ENCODE measurements around the gene CNNM3.

CNNM3 gene

DNA sequence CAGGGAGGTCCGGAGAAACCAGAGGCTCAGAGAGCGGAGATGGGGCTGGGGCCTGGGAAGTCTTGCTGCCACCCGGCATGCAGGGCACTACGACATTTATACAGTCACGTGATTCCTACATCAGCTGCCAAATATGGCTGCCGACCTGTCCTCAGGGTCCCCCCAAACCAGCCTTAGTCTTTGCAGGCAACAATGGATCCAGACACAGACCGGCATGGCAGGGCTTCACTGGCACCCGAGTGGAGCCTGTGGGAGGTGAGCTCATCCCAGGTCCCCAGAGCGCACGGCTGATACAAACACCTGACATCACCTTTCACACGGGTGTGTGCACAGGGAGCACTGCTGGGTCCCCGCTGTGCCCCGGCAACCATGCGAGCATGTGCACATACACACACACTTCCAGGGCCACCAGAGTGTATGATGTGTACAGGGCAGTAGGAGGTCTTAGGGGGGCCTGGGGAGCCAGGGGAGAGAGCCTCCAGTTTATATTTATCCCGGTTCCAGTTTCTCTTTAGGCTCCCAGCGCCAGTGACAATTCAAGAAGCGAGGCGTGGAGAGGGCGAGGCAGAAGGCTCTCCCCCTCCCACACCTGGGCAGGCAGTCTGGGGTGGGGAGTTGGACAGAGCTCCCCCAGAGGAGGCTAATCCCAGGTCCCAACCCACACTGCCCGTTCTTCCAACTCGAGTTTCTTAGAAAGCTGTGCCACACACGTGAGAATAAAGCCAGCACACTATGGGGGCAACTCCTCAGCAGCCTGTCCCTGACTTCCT, 51.1 kb downstream of the CNNM3 start:
- H3K4me3 ChIP-seq (ENCODE audit: low read depth, low read length), result peak overlapping the region; percentile 73
- H3K27me3 ChIP-seq (ENCODE audit: control insufficient read depth, insufficient read depth, low read length), result peaks cover 5% of the 10 kb centered on the region
- peak overlapping the region; percentile 99; the same call in 1 of the 2 replicates for H3K27ac ChIP-seq (ENCODE audit: low read depth, low read length)
- peaks cover 18% of the 10 kb centered on the region for H3K4me1 ChIP-seq (ENCODE audit: control insufficient read depth, insufficient read depth, low read length)
- H3K36me3 ChIP-seq (ENCODE audit: control insufficient read depth, insufficient read depth, low read length), result peaks cover 51% of the 10 kb centered on the region
- H3K9me3 ChIP-seq (ENCODE audit: control insufficient read depth, insufficient read depth, low read depth, low read length), result no peaks in the 10 kb centered on the region
- peak overlapping the region; percentile 92 for H3K9ac ChIP-seq (ENCODE audit: low read length)

DNA sequence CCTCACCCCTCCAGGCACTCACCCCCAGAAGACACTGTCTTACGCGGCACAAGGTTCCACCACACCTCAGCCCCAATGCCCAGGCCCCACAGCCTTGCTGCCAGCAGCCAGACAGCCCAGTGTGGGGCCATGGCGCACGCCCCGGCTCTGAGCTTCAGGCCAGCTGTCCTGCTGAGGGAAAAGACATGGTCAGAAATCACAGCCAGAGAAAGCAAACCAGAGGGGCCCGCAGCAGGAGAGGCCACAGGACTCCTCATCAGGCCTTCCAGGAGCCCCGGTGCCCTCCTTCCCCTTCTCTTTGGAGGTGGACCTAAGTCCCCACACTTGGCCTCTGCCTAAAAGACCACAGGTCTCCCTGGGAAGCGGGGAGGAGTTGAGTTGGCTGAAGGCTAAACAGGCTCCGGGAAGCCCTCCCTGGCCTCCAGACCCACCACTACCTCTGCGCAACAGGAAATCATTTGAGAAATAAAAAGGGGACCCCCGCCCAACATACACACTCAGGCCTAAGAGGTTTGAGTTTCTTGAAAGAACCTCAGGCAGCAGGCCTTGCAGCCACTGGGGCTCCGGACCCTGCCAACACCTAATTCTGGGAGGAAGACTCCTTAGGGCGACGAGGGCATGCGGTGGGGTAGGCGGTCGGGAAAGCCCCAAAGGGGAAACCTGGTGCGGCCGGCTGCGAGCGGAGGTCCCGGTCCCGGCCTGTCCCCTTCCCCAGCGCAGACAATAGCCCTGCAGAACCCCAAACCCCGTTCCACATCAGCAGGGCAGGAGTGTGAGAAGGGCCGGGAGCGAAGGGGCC, 51.9 kb downstream of the CNNM3 start:
- no peaks in the 10 kb centered on the region for H3K9me3 ChIP-seq (ENCODE audit: control insufficient read depth, insufficient read depth, low read depth, low read length)
- H3K27ac ChIP-seq (ENCODE audit: low read depth, low read length), result peak overlapping the region; percentile 99
- peaks cover 48% of the 10 kb centered on the region for H3K36me3 ChIP-seq (ENCODE audit: control insufficient read depth, insufficient read depth, low read length)
- H3K9ac ChIP-seq (ENCODE audit: low read length), result peak overlapping the region; percentile 92
- H3K4me3 ChIP-seq (ENCODE audit: low read depth, low read length), result peak overlapping the region; percentile 73
- peaks cover 23% of the 10 kb centered on the region for H3K4me1 ChIP-seq (ENCODE audit: control insufficient read depth, insufficient read depth, low read length)
- H3K27me3 ChIP-seq (ENCODE audit: control insufficient read depth, insufficient read depth, low read length), result peaks cover 5% of the 10 kb centered on the region

DNA sequence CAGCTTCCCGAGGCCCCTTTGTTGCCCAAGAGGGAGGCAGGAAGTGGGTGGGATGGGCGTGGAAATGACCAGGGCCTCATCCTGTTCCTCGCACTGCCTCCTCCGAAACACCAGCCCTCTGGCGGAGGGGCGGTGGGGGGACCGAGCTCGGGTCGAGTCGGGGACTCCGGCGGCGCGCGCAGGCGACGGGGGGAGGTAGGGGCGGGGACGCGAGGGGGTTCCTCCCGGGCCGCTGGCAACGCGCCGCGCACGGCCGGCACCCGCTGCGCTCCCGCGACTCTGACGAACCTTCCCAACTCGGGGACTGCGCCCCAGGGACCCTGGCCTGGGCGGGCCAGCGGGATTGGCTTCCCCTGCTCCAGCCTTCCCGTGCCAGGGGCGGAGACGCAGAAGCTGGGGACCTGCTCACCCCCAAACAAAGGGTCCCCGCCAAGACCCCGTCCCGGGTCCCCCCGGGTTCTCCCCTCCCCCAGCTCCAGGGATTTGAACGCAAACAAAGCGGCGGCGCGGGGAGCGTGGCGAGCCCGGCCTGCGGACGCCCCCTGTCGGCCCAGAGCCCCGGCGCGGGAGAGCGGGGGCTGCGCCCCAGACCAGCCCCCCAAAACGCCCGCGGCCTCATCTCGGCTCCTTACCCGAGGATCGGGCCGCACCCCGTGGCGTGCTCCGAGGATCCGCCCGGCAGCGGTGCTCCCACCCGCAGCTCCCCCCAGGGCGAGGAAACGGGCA, 52.6 kb downstream of the CNNM3 start:
- Histone ChIP-seq H3K4me3 (ENCODE audit: low read depth, low read length) (peak overlapping the region; percentile 73), H3K27ac (ENCODE audit: low read depth, low read length) (peak overlapping the region; percentile 99), H3K9me3 (ENCODE audit: control insufficient read depth, insufficient read depth, low read depth, low read length) (no peaks in the 10 kb centered on the region), H3K27me3 (ENCODE audit: control insufficient read depth, insufficient read depth, low read length) (peaks cover 5% of the 10 kb centered on the region), H3K4me1 (ENCODE audit: control insufficient read depth, insufficient read depth, low read length) (peaks cover 31% of the 10 kb centered on the region), H3K36me3 (ENCODE audit: control insufficient read depth, insufficient read depth, low read length) (peaks cover 41% of the 10 kb centered on the region), H3K9ac (ENCODE audit: low read length) (peak overlapping the region; percentile 93)

DNA sequence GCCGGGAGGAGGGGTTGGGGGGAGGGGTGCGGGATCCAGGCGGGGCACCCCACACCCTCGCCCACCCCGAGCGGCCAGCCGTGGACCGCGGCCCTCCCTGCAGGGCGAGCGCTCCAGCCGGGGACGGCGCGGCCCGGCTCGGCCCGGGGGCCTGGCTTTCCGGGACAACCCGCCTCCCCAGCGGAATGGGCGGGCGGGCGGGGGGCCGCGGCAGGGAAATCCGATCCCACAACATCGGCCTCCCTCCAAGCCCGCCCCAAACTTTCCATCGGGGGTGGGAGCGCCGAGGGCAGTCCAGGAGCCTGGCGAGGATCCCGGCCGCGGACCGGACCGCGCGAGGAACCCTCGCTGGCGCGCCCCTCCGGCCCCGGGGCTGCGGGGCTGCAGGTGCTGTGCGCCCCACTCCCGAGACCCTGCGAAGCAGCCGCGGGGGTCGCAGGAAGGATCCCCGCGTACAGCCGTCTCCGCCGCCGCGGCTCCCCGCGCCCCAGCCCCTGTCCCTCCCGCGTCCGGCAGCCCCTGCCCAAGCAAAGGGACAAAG, 53.3 kb downstream of the CNNM3 start:
- H3K9ac ChIP-seq (ENCODE audit: low read length), result peak overlapping the region; percentile 93
- peaks cover 37% of the 10 kb centered on the region for H3K4me1 ChIP-seq (ENCODE audit: control insufficient read depth, insufficient read depth, low read length)
- peak overlapping the region; percentile 73 for H3K4me3 ChIP-seq (ENCODE audit: low read depth, low read length)
- H3K9me3 ChIP-seq (ENCODE audit: control insufficient read depth, insufficient read depth, low read depth, low read length), result no peaks in the 10 kb centered on the region
- H3K27ac ChIP-seq (ENCODE audit: low read depth, low read length), result peak overlapping the region; percentile 99
- H3K27me3 ChIP-seq (ENCODE audit: control insufficient read depth, insufficient read depth, low read length), result peaks cover 5% of the 10 kb centered on the region
- H3K36me3 ChIP-seq (ENCODE audit: control insufficient read depth, insufficient read depth, low read length), result peaks cover 34% of the 10 kb centered on the region

DNA sequence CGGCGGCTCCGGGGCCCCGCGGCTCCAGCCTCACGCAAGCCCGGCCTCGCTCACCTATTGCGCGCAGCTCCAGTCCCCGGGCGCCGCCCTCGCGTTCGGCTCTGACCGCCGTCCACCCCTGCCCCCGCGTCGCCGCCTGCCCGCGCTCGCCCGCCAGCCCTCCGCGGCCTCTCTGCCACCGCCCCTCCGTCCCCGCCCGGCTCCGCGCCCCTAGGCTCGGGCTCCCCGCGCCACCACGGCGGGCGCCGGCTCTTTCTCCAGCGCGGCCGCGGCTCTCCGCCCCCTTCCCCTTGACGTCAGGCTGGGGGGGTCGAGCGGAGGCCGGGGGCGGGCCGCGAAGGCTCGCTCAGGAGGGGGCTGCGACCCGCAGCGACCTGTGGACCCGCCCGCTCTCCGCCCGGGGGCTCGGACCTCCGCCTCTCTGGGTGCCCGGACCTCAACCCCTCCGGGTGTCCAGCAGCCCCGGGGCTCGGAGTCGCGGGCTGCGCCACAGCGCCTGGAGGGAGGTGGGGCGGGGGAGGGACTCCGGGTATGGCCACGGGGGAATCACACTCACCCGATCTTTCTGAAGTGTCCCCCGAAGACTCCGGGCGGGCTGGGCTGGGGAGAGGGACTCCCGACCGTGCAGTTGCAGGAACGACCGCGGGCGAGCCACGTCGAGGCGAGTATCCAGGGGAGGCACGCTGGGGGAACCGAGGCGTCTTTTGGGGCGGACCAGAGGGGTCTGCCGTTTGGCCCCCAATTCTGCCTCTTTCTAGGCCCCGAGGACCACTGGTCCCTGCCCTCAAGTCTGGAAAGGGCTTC, 54.0 kb downstream of the CNNM3 start, which contains the start of gene SEMA4C:
SEMA4C (minus strand) TSS at position 259 of the 804 bp plus-strand sequence. CDS start 2,194 bp downstream, outside the sequence.
- peak within 1 kb of the TSS; percentile 93 for H3K9ac ChIP-seq (ENCODE audit: low read length)
- peak within 1 kb of the TSS; percentile 99 for H3K27ac ChIP-seq (ENCODE audit: low read depth, low read length)
- H3K9me3 ChIP-seq (ENCODE audit: control insufficient read depth, insufficient read depth, low read depth, low read length), result no peaks in the 10 kb centered on the region
- peaks cover 27% of the 10 kb centered on the region for H3K36me3 ChIP-seq (ENCODE audit: control insufficient read depth, insufficient read depth, low read length)
- peaks cover 44% of the 10 kb centered on the region for H3K4me1 ChIP-seq (ENCODE audit: control insufficient read depth, insufficient read depth, low read length)
- peaks cover 5% of the 10 kb centered on the region for H3K27me3 ChIP-seq (ENCODE audit: control insufficient read depth, insufficient read depth, low read length)
- peak within 1 kb of the TSS; percentile 73 for H3K4me3 ChIP-seq (ENCODE audit: low read depth, low read length)

DNA sequence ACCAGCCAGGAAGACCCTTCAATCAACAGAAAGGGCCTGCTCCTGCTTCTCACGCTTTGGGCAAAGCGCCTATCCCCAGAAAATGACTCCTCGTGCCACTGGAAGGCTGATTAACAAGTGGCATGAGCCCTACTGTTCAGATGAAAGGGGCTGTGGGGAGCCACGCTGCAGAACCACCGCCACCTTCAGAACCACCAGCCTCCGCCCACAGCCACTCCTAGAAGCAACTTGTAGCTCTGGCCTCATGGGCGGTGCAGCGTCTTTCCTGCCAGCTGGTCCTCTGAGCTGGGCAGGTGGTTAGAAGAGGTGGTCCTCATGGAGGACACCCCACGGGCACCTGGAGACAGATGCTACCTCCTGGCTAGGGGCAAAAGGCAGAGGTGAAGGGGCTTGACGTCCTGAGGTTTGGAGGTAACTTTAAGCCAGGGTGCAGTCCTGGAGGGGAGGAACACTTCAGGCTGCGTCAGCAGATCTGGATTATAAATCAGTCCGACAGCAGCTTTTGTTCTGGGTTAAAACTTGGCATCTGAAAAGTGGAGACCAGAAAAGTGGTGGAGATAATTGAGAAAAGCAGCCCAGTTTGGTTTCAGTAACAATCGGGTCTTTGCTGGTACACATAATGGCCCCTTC, 54.7 kb downstream of the CNNM3 start:
- H3K27me3 ChIP-seq (ENCODE audit: control insufficient read depth, insufficient read depth, low read length), result peaks cover 5% of the 10 kb centered on the region
- peaks cover 20% of the 10 kb centered on the region for H3K36me3 ChIP-seq (ENCODE audit: control insufficient read depth, insufficient read depth, low read length)
- H3K4me1 ChIP-seq (ENCODE audit: control insufficient read depth, insufficient read depth, low read length), result peaks cover 51% of the 10 kb centered on the region
- no peaks in the 10 kb centered on the region for H3K9me3 ChIP-seq (ENCODE audit: control insufficient read depth, insufficient read depth, low read depth, low read length)
- H3K27ac ChIP-seq (ENCODE audit: low read depth, low read length), result 0 out of 2 replicates have a peak overlapping the region, but pooled peaks have one; percentile 56
- H3K9ac ChIP-seq (ENCODE audit: low read length), result peak overlapping the region; percentile 55
- peak overlapping the region; percentile 73 for H3K4me3 ChIP-seq (ENCODE audit: low read depth, low read length)

DNA sequence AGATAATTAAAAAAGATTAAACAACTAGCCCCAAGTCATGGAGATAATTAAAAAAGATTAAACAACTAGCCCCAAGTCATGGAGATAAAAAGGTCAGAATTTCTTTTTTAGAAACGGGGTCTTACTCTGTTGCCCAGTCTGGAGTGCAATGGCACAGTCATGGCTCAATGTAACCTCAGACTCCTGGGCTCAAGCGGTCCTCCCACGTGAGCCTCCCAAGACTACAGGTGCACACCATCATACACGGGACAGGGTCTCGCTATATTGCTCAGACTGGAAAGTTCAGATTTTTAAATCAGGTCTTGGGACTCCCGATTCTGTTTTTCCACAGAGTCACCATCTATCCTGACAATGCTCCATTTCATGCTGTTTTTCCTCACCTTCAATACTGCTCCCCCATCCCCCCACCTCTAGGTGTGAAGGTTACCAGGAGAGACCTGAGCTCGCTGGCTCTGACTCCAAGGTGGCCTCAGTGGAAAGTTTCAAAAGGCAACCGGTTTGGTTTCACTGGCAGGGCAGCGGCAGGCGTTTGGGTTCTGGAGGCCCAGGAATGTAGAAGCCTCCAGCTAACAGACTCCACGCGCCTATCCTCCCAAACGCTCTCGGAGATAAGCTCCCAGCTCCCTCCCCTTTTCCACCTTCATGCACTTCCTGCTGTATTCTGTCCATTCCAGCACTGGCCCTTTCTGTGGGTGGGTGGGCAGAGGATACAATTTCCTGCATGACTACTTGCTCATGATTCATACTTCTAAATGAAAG, 56.7 kb downstream of the CNNM3 start:
- Histone ChIP-seq H3K4me3 (ENCODE audit: low read depth, low read length) (no peak overlapping the region), H3K9me3 (ENCODE audit: control insufficient read depth, insufficient read depth, low read depth, low read length) (no peaks in the 10 kb centered on the region), H3K27me3 (ENCODE audit: control insufficient read depth, insufficient read depth, low read length) (peaks cover 5% of the 10 kb centered on the region), H3K4me1 (ENCODE audit: control insufficient read depth, insufficient read depth, low read length) (peaks cover 62% of the 10 kb centered on the region), H3K36me3 (ENCODE audit: control insufficient read depth, insufficient read depth, low read length) (peaks cover under 1% of the 10 kb centered on the region; the same call in 1 of the 2 replicates), H3K27ac (ENCODE audit: low read depth, low read length) (no peak overlapping the region), H3K9ac (ENCODE audit: low read length) (no peak overlapping the region)

DNA sequence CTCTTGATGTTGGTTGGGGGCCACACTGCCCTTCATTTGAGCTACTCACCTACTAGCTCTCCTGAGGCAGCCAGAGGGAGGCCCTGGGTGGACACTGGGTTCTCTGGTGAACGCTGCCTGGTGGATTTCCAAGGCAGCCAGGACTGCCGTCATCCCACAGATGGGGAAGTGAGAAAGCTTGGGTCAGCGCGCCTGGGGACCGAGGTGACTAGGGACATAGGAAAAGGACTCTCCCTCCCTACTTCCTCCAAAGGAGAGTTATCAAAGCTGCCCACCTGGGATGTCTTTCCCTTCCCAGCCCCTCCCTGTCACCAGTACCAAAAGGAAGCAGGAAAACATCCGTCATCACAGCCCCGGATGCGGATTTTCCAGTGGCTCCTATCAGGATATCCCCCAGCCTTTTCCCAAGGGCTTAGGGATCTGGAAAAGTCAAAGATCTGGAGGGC, 57.6 kb downstream of the CNNM3 start:
- Histone ChIP-seq H3K27me3 (ENCODE audit: control insufficient read depth, insufficient read depth, low read length) (peaks cover 5% of the 10 kb centered on the region), H3K9ac (ENCODE audit: low read length) (no peak overlapping the region)

DNA sequence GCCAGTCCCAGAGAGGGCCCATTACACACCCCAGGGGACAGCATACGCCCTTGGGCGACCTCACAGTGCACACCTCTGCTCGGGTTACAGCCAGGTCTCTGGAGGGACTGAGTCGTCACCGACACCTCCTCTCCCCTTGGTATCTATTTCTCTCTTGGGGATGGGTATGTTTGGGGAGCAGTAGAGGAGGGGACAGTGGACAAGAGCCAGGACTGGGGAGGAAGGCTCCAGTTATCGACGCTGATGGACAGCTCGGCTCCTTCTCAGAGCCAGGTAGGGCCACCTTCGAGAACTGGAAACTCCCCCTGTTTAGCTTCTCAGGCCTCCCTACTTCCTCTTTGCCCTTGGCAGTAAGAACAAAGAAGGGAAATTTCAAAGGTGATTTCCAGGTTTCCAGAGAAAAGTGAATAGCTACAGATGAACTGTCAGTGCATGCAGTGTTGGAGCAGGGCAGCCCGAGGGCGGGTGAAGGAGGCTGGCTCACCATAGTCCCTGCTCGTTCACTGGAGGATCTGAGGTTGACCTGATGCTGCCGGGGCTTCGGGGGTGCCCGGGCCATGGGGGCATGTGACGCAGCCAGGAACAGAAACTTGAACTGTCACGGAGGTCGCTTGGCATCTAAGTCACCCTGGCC, 58.2 kb downstream of the CNNM3 start:
- no peak overlapping the region for H3K27ac ChIP-seq (ENCODE audit: low read depth, low read length)
- peak overlapping the region; percentile 16 for H3K9ac ChIP-seq (ENCODE audit: low read length)
- peaks cover 5% of the 10 kb centered on the region for H3K27me3 ChIP-seq (ENCODE audit: control insufficient read depth, insufficient read depth, low read length)
- H3K4me3 ChIP-seq (ENCODE audit: low read depth, low read length), result no peak overlapping the region
- no peaks in the 10 kb centered on the region for H3K36me3 ChIP-seq (ENCODE audit: control insufficient read depth, insufficient read depth, low read length)
- no peaks in the 10 kb centered on the region for H3K9me3 ChIP-seq (ENCODE audit: control insufficient read depth, insufficient read depth, low read depth, low read length)
- peaks cover 67% of the 10 kb centered on the region for H3K4me1 ChIP-seq (ENCODE audit: control insufficient read depth, insufficient read depth, low read length)

More for the DNA sequence above, 57.6 kb downstream of the CNNM3 start:
- Histone ChIP-seq H3K9me3 (ENCODE audit: control insufficient read depth, insufficient read depth, low read depth, low read length) (no peaks in the 10 kb centered on the region), H3K27ac (ENCODE audit: low read depth, low read length) (no peak overlapping the region), H3K4me3 (ENCODE audit: low read depth, low read length) (no peak overlapping the region), H3K36me3 (ENCODE audit: control insufficient read depth, insufficient read depth, low read length) (no peaks in the 10 kb centered on the region), H3K4me1 (ENCODE audit: control insufficient read depth, insufficient read depth, low read length) (peaks cover 66% of the 10 kb centered on the region)
